Hippocampal formation (tissue), 2 donors: ENCODE data around the gene TRMT5.
A peak's percentile ranks its signal among the peaks of the same experiment; 100 is the strongest.

Experiments used
- DNase-seq, 2 donors: peaks; one replicate each; lab custom pipeline; 2025; lab: John Stamatoyannopoulos, UW

The TRMT5 gene, protein sequence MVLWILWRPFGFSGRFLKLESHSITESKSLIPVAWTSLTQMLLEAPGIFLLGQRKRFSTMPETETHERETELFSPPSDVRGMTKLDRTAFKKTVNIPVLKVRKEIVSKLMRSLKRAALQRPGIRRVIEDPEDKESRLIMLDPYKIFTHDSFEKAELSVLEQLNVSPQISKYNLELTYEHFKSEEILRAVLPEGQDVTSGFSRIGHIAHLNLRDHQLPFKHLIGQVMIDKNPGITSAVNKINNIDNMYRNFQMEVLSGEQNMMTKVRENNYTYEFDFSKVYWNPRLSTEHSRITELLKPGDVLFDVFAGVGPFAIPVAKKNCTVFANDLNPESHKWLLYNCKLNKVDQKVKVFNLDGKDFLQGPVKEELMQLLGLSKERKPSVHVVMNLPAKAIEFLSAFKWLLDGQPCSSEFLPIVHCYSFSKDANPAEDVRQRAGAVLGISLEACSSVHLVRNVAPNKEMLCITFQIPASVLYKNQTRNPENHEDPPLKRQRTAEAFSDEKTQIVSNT

GRCh38 chr14:60980811-60981632, at the start of gene TRMT5, which contains the start of gene SLC38A6:
TRMT5 (minus strand) TSS chr14:60981079; CDS start chr14:60980973, 106 bp downstream.
SLC38A6 (plus strand) TSS chr14:60981245; CDS start chr14:60981278, 33 bp downstream.
- DNase-seq = peak; percentile 90 to 93

DNA sequence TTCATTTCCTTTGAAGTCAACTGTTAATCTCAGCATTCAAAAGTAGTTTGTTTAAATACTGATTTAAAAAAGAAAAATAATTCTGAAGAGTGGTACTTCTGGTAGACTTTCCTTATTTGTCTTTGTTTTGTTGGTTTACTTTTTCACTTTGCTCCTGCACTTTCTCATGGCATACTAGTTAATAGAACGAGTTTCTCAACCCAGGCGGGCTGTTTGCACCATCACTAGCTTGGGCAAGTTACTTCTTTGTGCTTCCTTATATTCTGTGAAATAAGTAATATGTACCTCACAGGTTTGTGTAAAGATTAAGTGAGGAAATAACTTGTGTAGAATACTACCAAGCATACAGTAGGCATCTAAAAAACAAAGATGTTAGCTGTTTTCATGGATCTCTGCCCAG, 45.6 kb upstream of the TRMT5 start:
- DNase-seq = no peak

GRCh38 chr14:61025251-61026223, 44.7 kb upstream of the TRMT5 start:
- peak; percentile 20 to 51 for DNase-seq

GRCh38 chr14:61019537-61019936, 38.7 kb upstream of the TRMT5 start:
- DNase-seq = no peak

DNA sequence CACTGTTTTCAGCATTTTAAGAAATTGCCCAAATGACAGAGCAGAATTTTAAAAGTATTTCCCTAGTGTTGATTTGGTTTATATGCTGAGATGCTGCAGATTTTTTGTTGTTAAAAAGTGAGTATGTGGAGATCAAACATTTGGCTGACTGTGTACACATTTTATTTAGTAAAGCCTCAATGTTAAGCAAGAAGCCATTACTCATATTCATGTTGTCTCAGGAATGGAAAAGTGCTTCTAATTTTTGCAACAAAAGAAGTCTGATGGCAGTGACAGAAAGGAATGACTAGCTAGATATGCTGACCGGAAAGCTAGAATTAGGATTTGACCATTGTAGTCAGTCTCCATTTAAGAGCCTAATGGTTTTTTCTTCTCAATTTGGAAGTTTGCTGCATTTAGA, 22.7 kb upstream of the TRMT5 start:
- no peak for DNase-seq

DNA sequence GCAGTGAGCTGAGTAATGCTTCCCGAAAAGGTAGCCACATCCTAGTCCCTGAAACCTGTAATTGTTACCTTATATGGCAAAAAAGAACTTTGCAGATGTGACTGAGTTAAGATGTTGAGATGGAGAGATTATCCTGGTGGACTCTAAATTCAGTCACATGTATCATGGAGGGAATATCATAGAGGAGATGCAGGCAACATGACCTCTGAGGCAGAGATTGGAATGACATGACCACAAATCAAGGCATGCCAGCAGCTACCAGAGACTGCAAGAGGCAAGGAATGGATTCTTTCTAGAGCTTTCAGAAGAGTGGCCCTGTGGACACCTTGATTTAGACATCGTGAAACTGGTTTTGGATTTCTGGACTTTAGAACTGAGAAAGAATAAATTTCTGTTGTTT, 18.7 kb upstream of the TRMT5 start:
- DNase-seq = no peak

- no peak for DNase-seq
These were observed 17.7 kb upstream of the TRMT5 start for GRCh38 chr14:60998617-60999016.

DNA sequence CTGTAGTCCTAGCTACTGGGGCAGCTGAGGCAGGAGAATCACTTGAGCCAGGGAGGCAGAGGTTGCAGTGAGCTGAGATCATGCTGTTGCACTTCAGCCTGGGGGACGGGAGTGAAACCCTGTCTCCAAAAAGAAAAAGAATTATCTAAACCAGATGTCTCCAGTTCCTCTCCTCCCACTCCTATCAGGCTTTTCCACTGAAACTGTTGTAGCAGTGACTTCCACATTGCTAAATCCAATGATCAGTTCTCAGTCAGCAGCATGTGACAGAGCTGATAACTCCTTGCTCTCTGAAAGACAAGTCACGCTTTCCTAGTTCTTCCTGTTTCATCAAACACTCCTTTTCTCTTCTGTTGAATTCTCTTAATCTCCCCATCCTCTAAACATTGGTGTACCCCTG, 8.7 kb upstream of the TRMT5 start:
- DNase-seq = no peak

DNA sequence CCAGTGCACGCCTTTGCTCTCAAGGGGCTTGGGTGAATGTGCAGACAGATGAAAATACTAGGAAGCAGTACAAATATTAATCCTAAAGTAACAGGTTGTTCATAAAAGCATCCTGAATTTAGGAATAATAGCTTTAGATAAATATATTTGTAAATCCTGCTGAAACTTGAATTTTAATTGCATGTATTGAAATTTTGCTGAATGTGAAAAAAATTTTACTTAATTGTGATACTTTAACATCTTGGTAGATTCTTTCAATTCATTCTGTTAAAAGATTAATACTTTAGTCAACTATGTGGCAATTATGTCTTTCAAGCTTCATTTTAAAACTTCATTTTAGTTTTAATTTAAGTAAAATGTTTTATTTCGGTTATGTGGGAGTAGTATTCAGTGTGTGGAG, 5.6 kb upstream of the TRMT5 start:
- DNase-seq = no peak

DNA sequence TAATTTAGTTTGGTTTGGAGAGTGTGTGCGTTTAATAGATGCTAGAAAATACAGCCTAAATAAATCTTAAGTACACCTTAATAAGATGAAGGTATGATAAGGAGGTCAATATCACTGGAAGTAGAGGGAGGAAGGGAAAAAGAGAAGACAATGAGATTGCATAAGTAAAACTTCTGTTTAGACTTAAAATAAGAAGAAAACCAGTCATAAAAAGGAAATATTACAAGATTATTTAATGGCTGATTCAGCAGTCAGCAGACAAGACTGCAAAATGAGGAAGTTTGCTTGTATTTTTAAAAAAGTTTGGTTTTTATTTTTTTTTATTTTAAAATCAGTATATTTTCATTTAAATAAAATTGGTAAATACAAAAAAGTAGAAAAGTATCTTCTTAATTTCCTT, 3.3 kb upstream of the TRMT5 start:
- no peak for DNase-seq

DNA sequence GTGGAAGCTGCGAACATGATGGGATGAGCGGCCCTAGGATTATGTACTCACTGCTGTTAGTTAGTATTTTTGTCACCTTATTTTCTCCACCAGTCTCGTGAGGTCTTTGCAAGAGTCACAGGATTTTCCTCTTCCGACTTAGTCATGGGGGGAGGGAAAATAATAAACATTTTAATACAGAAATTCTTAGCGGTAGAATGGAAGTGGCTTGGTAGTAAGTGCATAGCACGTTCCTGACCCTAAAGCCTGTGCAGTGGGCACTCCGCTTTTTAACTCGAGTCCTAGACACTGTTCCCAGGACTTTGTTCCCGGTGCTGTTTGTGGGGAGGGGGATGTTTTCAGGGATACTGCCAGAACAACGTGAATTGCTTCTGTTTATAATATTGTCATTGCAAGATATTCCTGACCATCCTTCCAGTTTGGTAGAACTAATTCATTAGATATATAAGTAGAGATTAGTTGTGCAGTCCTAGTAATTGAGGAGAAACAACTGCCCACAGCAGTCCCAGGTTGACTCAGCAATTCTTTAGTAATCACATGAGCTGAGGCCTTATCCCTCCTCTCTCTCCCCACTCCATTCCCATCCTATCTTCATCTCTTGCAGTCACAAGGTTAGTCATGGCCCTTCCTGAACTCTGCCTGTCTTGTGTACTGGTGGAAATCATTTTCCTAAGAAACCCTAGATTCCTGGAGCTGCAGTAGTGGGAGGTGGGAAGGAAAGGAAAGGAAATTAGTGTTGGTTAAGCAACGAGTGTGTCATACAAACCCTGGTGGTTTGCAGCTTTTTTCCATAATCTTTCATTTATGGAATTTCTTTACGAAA, 965 bp upstream of the TRMT5 start:
- no peak for DNase-seq

- DNase-seq = no peak
These were observed 3.0 kb downstream of the TRMT5 start for GRCh38 chr14:60977847-60978246.

GRCh38 chr14:60975551-60975950, 5.3 kb downstream of the TRMT5 start:
- DNase-seq = no peak

GRCh38 chr14:60974090-60974651, 6.7 kb downstream of the TRMT5 start:
- no peak for DNase-seq

GRCh38 chr14:60973070-60973469, 7.8 kb downstream of the TRMT5 start:
- no peak for DNase-seq

- DNase-seq = no peak
These were observed 8.6 kb downstream of the TRMT5 start for GRCh38 chr14:60972295-60972694.

DNA sequence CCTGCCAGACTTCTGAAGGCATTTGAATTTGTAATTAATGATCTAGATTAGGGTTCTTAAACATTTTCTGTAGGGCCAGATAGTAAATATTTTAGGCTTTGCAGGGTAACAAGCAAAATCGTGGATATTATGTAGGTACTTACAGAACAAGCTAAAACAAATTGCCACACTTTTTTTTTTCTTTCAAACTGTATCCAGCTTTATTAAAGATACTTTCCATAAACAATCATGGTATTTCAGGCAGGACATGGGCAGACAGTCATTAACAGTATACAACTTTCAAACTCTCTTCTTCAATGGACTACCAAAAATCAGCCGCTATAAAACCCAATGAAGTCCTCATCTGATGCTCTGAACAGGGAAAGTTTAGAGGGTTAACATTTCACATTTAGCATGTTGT, 9.6 kb downstream of the TRMT5 start:
- no peak for DNase-seq

GRCh38 chr14:60970146-60970545, 10.7 kb downstream of the TRMT5 start:
- no peak for DNase-seq

- no peak for DNase-seq
These were observed 12.2 kb downstream of the TRMT5 start for GRCh38 chr14:60968671-60969070.

GRCh38 chr14:60968099-60968498, 12.8 kb downstream of the TRMT5 start:
- DNase-seq = no peak
